Stomach smooth muscle (tissue), 2 donors: ENCODE measurements around the gene CXorf38.
"Not testable (repeated sequence)": the region's sequence is repeated elsewhere in the genome, so short reads cannot be mapped to it uniquely, and the experiment has no call there.

ENCODE experiments used
- H3K27ac ChIP-seq: one replicate; pipeline ENCODE4 v1.7.0; 2013; ENCODE audit warnings: mild to moderate bottlenecking, low read length, inconsistent platforms
- H3K27me3 ChIP-seq, 2 donors: one replicate each; pipeline ENCODE4 v1.7.0; 2013; ENCODE audit warnings: low read length in 2 of 2; ENCODE audit not compliant: insufficient read depth in 2 of 2, control insufficient read depth in 1 of 2
- H3K36me3 ChIP-seq, 2 donors: one replicate each; pipeline ENCODE4 v1.7.0; 2013; ENCODE audit warnings: low read length in 2 of 2; ENCODE audit not compliant: control insufficient read depth in 2 of 2, insufficient read depth in 2 of 2
- H3K4me1 ChIP-seq: one replicate; pipeline ENCODE4 v1.7.0; 2013; ENCODE audit warnings: low read length; ENCODE audit not compliant: control insufficient read depth, insufficient read depth
- H3K4me3 ChIP-seq, 2 donors: one replicate each; pipeline ENCODE4 v1.7.0; 2013; ENCODE audit warnings: low read length in 2 of 2
- H3K9ac ChIP-seq, 2 donors: one replicate each; pipeline ENCODE4 v1.7.0; 2013; ENCODE audit warnings: low read length in 2 of 2, mild to moderate bottlenecking in 1 of 2
- H3K9me3 ChIP-seq, 2 donors: one replicate each; pipeline ENCODE4 v1.7.0; 2013; ENCODE audit warnings: low read length in 2 of 2; ENCODE audit not compliant: control insufficient read depth in 2 of 2
- donor health status: healthy.
- donor health status: Pancreatic carcinoma.

The CXorf38 gene

GRCh38 chrX:40628506-40628905, 18.9 kb downstream of the CXorf38 start:
- Histone ChIP-seq H3K4me1 (no peaks in the 10 kb centered on the region), H3K27ac (no peak overlapping the region), H3K9me3 (no peaks in the 10 kb centered on the region), H3K36me3 (peaks cover 22% of the 10 kb centered on the region in 2 donors), H3K9ac (no peak overlapping the region), H3K4me3 (no peak overlapping the region), H3K27me3 (peaks cover 0 to 19% of the 10 kb centered on the region in 2 donors)

DNA sequence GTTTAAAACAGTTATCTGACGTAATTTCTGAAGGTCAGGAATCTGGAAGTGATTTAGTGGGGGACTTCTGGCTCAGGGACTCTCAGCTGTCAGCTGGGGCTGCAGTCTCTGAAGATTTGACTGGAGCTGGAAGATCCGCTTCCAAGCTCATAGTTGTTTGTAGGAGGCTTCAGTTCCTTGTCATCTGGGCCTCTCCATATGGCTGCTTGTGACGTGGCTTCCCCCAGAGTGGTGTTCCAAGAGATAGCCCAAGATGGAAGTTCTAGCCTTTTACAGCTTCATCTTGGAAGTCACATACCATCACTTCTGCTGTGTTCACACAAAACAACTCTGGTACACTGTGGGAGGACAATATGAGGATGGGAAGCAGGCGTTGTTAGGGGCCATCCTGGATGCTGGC, 22.1 kb downstream of the CXorf38 start:
- H3K9ac ChIP-seq, result no peak overlapping the region
- H3K9me3 ChIP-seq, result no peaks in the 10 kb centered on the region
- H3K4me3 ChIP-seq, result no peak overlapping the region
- peaks cover 4 to 11% of the 10 kb centered on the region in 2 donors for H3K36me3 ChIP-seq
- no peak overlapping the region for H3K27ac ChIP-seq
- H3K4me1 ChIP-seq, result no peaks in the 10 kb centered on the region
- peaks cover 0 to 16% of the 10 kb centered on the region in 2 donors for H3K27me3 ChIP-seq

DNA sequence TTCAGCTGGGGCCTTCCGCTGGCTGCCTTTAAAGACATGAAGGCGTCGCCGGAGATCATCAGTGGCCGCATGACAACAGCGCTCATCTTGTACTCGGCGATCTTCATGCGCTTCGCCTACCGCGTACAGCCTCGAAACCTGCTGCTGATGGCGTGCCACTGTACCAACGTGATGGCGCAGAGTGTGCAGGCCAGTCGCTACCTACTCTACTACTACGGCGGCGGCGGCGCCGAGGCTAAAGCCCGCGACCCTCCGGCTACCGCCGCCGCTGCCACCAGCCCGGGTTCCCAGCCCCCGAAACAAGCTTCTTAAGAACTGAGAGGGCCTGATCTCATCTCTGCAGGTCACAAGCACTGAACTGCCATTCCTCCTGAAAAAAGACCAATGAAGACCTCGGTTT, 23.7 kb downstream of the CXorf38 start:
- H3K4me1 ChIP-seq, result no peaks in the 10 kb centered on the region
- peaks cover 0 to 16% of the 10 kb centered on the region in 2 donors for H3K27me3 ChIP-seq
- H3K9me3 ChIP-seq, result no peaks in the 10 kb centered on the region
- no peak overlapping the region for H3K27ac ChIP-seq
- peaks cover 4 to 11% of the 10 kb centered on the region in 2 donors for H3K36me3 ChIP-seq
- no peak overlapping the region for H3K4me3 ChIP-seq
- no peak overlapping the region for H3K9ac ChIP-seq

- H3K27ac ChIP-seq, result no peak within 1 kb of the TSS
- no peak within 1 kb of the TSS for H3K4me3 ChIP-seq
- H3K36me3 ChIP-seq, result peaks cover 4 to 5% of the 10 kb centered on the region in 2 donors
- H3K4me1 ChIP-seq, result no peaks in the 10 kb centered on the region
- peaks cover 0 to 16% of the 10 kb centered on the region in 2 donors for H3K27me3 ChIP-seq
- H3K9ac ChIP-seq, result no peak within 1 kb of the TSS
- no peaks in the 10 kb centered on the region for H3K9me3 ChIP-seq
These were observed 24.2 kb downstream of the CXorf38 start, which contains the start of gene MPC1L for GRCh38 chrX:40623139-40623536. Gene MPC1L (plus strand): TSS chrX:40623428. CDS start chrX:40623566, 138 bp downstream.

- H3K4me1 ChIP-seq, result no peaks in the 10 kb centered on the region
- no peak overlapping the region for H3K9ac ChIP-seq
- H3K27me3 ChIP-seq, result peaks cover 0 to 16% of the 10 kb centered on the region in 2 donors
- no peak overlapping the region for H3K4me3 ChIP-seq
- peaks cover 3 to 4% of the 10 kb centered on the region in 2 donors for H3K36me3 ChIP-seq
- no peak overlapping the region for H3K27ac ChIP-seq
- H3K9me3 ChIP-seq, result peaks cover 0 to 2% of the 10 kb centered on the region in 2 donors
These were observed 24.8 kb downstream of the CXorf38 start for GRCh38 chrX:40622479-40623138.

DNA sequence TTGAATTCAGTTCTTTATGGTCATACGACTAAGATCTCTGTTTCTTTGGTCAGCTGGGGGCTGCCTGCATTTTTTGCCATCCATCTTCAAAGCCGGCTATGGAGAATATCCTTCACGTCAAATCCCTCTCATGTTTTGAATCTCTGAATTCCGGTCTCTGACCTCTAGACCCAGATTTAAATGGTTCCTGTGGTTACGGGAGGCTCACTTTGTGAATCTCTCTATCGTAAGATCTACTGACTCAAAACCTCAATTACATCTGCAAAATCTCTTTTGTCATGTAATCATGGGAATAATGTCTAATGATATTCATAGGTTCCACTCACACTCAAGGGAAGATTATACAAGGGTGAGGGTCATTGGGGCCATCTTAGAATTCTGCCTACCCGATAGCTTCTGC, 29.8 kb downstream of the CXorf38 start:
- Histone ChIP-seq H3K4me3 (no peak overlapping the region), H3K27me3 (peaks cover 0 to under 1% of the 10 kb centered on the region in 2 donors), H3K27ac (no peak overlapping the region), H3K9me3 (peaks cover 0 to 2% of the 10 kb centered on the region in 2 donors), H3K9ac (no peak overlapping the region), H3K4me1 (no peaks in the 10 kb centered on the region), H3K36me3 (no peaks in the 10 kb centered on the region)

DNA sequence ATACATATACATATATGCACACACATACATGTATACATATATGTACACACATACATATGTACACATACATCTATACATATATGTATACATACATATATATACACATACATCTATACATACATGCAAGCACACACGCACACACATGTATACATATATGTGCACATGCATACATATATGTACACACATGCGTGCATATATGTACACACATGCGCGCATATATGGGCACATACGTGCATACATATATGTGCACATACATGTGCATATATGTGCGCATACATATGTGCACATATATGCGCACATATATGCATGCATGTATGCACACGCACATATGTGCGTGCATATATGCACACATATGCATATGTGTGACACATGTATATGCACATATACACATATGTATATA, 31.4 kb downstream of the CXorf38 start:
- Histone ChIP-seq H3K9me3 (peaks cover 0 to 2% of the 10 kb centered on the region in 2 donors), H3K27me3 (peaks cover 0 to 5% of the 10 kb centered on the region in 2 donors), H3K4me3 (no peak overlapping the region), H3K4me1 (no peaks in the 10 kb centered on the region), H3K27ac (no peak overlapping the region), H3K36me3 (no peaks in the 10 kb centered on the region), H3K9ac (no peak overlapping the region)

- Histone ChIP-seq H3K27ac (no peak overlapping the region), H3K9ac (no peak overlapping the region), H3K36me3 (no peaks in the 10 kb centered on the region), H3K4me1 (no peaks in the 10 kb centered on the region), H3K9me3 (no peaks in the 10 kb centered on the region), H3K27me3 (peaks cover 0 to 11% of the 10 kb centered on the region in 2 donors), H3K4me3 (no peak overlapping the region)
These were observed 34.9 kb downstream of the CXorf38 start for GRCh38 chrX:40612511-40612910.

GRCh38 chrX:40607381-40607780, 40.0 kb downstream of the CXorf38 start:
- Histone ChIP-seq H3K36me3 (no peaks in the 10 kb centered on the region), H3K9me3 (no peaks in the 10 kb centered on the region), H3K27me3 (peaks cover 0 to 12% of the 10 kb centered on the region in 2 donors), H3K27ac (no peak overlapping the region), H3K4me3 (no peak overlapping the region), H3K4me1 (no peaks in the 10 kb centered on the region), H3K9ac (no peak overlapping the region)

GRCh38 chrX:40603446-40603845, 43.9 kb downstream of the CXorf38 start:
- Histone ChIP-seq H3K4me3 (no peak overlapping the region), H3K36me3 (peaks cover 0 to 16% of the 10 kb centered on the region in 2 donors), H3K4me1 (no peaks in the 10 kb centered on the region), H3K27ac (no peak overlapping the region), H3K27me3 (peaks cover 0 to 2% of the 10 kb centered on the region in 2 donors), H3K9ac (no peak overlapping the region), H3K9me3 (no peaks in the 10 kb centered on the region)

GRCh38 chrX:40589616-40590321, 57.6 kb downstream of the CXorf38 start:
- not testable (repeated sequence) for H3K9me3 ChIP-seq, H3K36me3 ChIP-seq, H3K9ac ChIP-seq, H3K27ac ChIP-seq, H3K4me3 ChIP-seq, H3K4me1 ChIP-seq, H3K27me3 ChIP-seq
